SK-N-SH (cell line): ENCODE measurements around the gene SND1. TPM values are rescaled to one million over a fixed set of nuclear protein-coding genes. Genes with fewer than 3 reads are reported as not detected.

Experiments
- CTCF ChIA-PET: fragments of 300-600, 350-600 bp; formaldehyde crosslinking; extraction: SDS; loops from one replicate; lab custom pipeline; 2021; lab: Yijun Ruan, JAX
- POLR2A ChIA-PET: fragments of 350-600 bp; sonication (Branson Sonifier 250); formaldehyde crosslinking; extraction: SDS; loops from one replicate; lab custom pipeline; 2020; ENCODE audit warnings: antibody characterized with exemption, inconsistent platforms; lab: Yijun Ruan, JAX
- DNase-seq: peaks from one replicate; pipeline ENCODE4 v3.0.0; 2012
- H2AFZ ChIP-seq: fragments of 200-600 bp; sonication (generic); 2 replicates; pipeline ENCODE4 v1.8.1; 2016; ENCODE audit warnings: antibody characterized with exemption, mild to moderate bottlenecking, low read depth
- H3F3A ChIP-seq: fragments of 200-600 bp; sonication (generic); replicated peaks from 2 replicates; pipeline ENCODE3; 2016; ENCODE audit warnings: antibody characterized with exemption, mild to moderate bottlenecking; ENCODE audit not compliant: insufficient read depth
- H3K27ac ChIP-seq, 2 experiments: fragments of 200-500 bp in 1 of 2; fragments of 200-600 bp in 1 of 2; sonication (Bioruptor generic) in 1 of 2; sonication (generic), shearing (Covaris generic) in 1 of 2; 2 replicates each; pipeline versions ENCODE4 v1.5.1 to v1.6.1; 2014 to 2016; ENCODE audit warnings: low read depth in 2 of 2, inconsistent platforms in 1 of 2, low read length in 1 of 2, mild to moderate bottlenecking in 1 of 2, mixed read lengths in 1 of 2
- H3K27me3 ChIP-seq: fragments of 200-600 bp; sonication (generic), shearing (Covaris generic); 2 replicates; pipeline ENCODE4 v1.6.1; 2016; ENCODE audit warnings: mixed run types; ENCODE audit not compliant: insufficient read depth
- H3K36me3 ChIP-seq, 2 experiments: fragments of 200-500 bp in 1 of 2; fragments of 200-600 bp in 1 of 2; sonication (Bioruptor generic) in 1 of 2; sonication (generic) in 1 of 2; replicated peaks in 1 of 2; 2 replicates each; pipeline versions ENCODE3 to v1.5.1; 2014 to 2016; ENCODE audit warnings: low read length in 1 of 2, mild to moderate bottlenecking in 1 of 2; ENCODE audit not compliant: insufficient read depth in 2 of 2, control insufficient read depth in 1 of 2
- H3K4me1 ChIP-seq, 2 experiments: fragments of 200-500 bp in 1 of 2; fragments of 200-600 bp in 1 of 2; sonication (Bioruptor generic) in 1 of 2; sonication (generic), shearing (Covaris generic) in 1 of 2; 2 replicates each; pipeline versions ENCODE4 v1.5.1 to v1.6.1; 2014 to 2016; ENCODE audit warnings: low read depth in 1 of 2, low read length in 1 of 2, mixed run types in 1 of 2; ENCODE audit not compliant: insufficient read depth in 2 of 2, control insufficient read depth in 1 of 2
- H3K4me2 ChIP-seq: fragments of 200-600 bp; sonication (generic), shearing (Covaris generic); 2 replicates; pipeline ENCODE4 v1.6.1; 2017; ENCODE audit warnings: mixed run types
- H3K4me3 ChIP-seq, 2 experiments: fragments of 200-500 bp in 1 of 2; fragments of 200-600 bp in 1 of 2; sonication (Bioruptor generic) in 1 of 2; sonication (generic), shearing (Covaris generic) in 1 of 2; 2 replicates each; pipeline versions ENCODE4 v1.5.1 to v1.8.1; 2014 to 2016; ENCODE audit warnings: low read depth in 2 of 2, inconsistent platforms in 1 of 2, low read length in 1 of 2, mild to moderate bottlenecking in 1 of 2, mixed read lengths in 1 of 2, moderate library complexity in 1 of 2
- H3K79me2 ChIP-seq: fragments of 200-600 bp; sonication (generic); 2 replicates; pipeline ENCODE4 v1.8.1; 2017; ENCODE audit warnings: mild to moderate bottlenecking; ENCODE audit not compliant: insufficient read depth
- H3K9ac ChIP-seq: fragments of 200-600 bp; sonication (generic); 2 replicates; pipeline ENCODE4 v1.6.1; 2017; ENCODE audit warnings: mixed run types
- H3K9me2 ChIP-seq: fragments of 200-600 bp; sonication (generic); 2 replicates; pipeline ENCODE4 v1.6.1; 2017; ENCODE audit warnings: mixed run types
- H3K9me3 ChIP-seq: fragments of 200-600 bp; sonication (generic); 2 replicates; pipeline ENCODE4 v1.6.1; 2017; ENCODE audit warnings: mixed run types, mild to moderate bottlenecking, moderate library complexity
- H4K20me1 ChIP-seq: fragments of 200-600 bp; sonication (generic); 2 replicates; pipeline ENCODE4 v1.6.1; 2017; ENCODE audit warnings: mild to moderate bottlenecking, mixed run types; ENCODE audit not compliant: insufficient read depth
- EZH2phosphoT487 ChIP-seq: fragments of 200-600 bp; sonication (generic); IDR thresholded peaks from 2 replicates; pipeline ENCODE4 v1.6.1; 2017; ENCODE audit warnings: low read depth, mixed run types, mild to moderate bottlenecking, antibody characterized with exemption, moderate library complexity, borderline replicate concordance
- GATA2 ChIP-seq: sonication (generic); formaldehyde crosslinking; IDR thresholded peaks from 2 replicates; pipeline ENCODE4 v1.5.0; 2020; ENCODE audit warnings: mild to moderate bottlenecking, missing genetic modification reagents
- JUND ChIP-seq: IDR thresholded peaks from 2 replicates; pipeline ENCODE4 v1.4.0; 2012
- MEF2A ChIP-seq: IDR thresholded peaks from 2 replicates; pipeline ENCODE4 v1.4.0; 2012; ENCODE audit warnings: low read depth, borderline replicate concordance
- NFIC ChIP-seq: IDR thresholded peaks from 2 replicates; pipeline ENCODE4 v1.4.0; 2012; ENCODE audit warnings: borderline replicate concordance
- POLR2AphosphoS5 ChIP-seq: IDR thresholded peaks from 2 replicates; pipeline ENCODE4 v1.6.1; 2012; ENCODE audit warnings: low read depth, low read length
- RFX5 ChIP-seq: IDR thresholded peaks from 2 replicates; pipeline ENCODE4 v1.6.1; 2012; ENCODE audit warnings: mild to moderate bottlenecking, improper control_type of control experiment, low read length
- SMC3 ChIP-seq: IDR thresholded peaks from 2 replicates; pipeline ENCODE4 v1.6.1; 2012; ENCODE audit warnings: low read depth, low read length, improper control_type of control experiment
- TAF1 ChIP-seq: IDR thresholded peaks from 2 replicates; pipeline ENCODE4 v1.6.1; 2012; ENCODE audit warnings: low read depth, mild to moderate bottlenecking, low read length, moderate library complexity, borderline replicate concordance
- TCF12 ChIP-seq: IDR thresholded peaks from 2 replicates; pipeline ENCODE4 v1.4.0; 2012
- YY1 ChIP-seq: IDR thresholded peaks from 2 replicates; pipeline ENCODE4 v1.4.0; 2012; ENCODE audit warnings: low read depth, mild to moderate bottlenecking
- WGBS: methylation state at CpG from one replicate; pipeline ENCODE4 v1.1.6; 2017; ENCODE audit warnings: low lambda C conversion rate; 5-methylcytosine and 5-hydroxymethylcytosine counted together
- polyA plus RNA-seq, 3 experiments: library from polyadenylated mRNA; depleted of rRNA; stranded (reverse); fragments of >200 nt; gene quantifications; 2 replicates each; pipeline ENCODE4 v1.2.3, GENCODE V29; 2012
- TF ChIP-seq, protein P1 (sequence below): fragments of 150-350 bp; IDR thresholded peaks from 2 replicates; pipeline ENCODE4 v1.6.1; 2017; ENCODE audit warnings: antibody characterized with exemption, low read length, low read depth, borderline replicate concordance
- TF ChIP-seq, protein P2 (sequence below): IDR thresholded peaks from 2 replicates; pipeline ENCODE4; 2012
- TF ChIP-seq, protein P3 (sequence below): fragments of 200-600 bp; sonication (generic); IDR thresholded peaks from 2 replicates; pipeline ENCODE4 v1.6.1; 2017; ENCODE audit warnings: antibody characterized with exemption, mild to moderate bottlenecking, moderate library complexity
- TF ChIP-seq, protein P4 (sequence below): IDR thresholded peaks from 2 replicates; pipeline ENCODE4 v1.4.0; 2012; ENCODE audit warnings: low read depth
- TF ChIP-seq, protein P5 (sequence below): fragments of 150-350 bp; IDR thresholded peaks from 2 replicates; pipeline ENCODE4 v1.6.1; 2016; ENCODE audit warnings: mild to moderate bottlenecking, low read depth, low read length

The SND1 gene
- polyA plus RNA-seq, 1 of the 3 experiments (the other 2 are of a cell fraction) = 165 TPM

DNA sequence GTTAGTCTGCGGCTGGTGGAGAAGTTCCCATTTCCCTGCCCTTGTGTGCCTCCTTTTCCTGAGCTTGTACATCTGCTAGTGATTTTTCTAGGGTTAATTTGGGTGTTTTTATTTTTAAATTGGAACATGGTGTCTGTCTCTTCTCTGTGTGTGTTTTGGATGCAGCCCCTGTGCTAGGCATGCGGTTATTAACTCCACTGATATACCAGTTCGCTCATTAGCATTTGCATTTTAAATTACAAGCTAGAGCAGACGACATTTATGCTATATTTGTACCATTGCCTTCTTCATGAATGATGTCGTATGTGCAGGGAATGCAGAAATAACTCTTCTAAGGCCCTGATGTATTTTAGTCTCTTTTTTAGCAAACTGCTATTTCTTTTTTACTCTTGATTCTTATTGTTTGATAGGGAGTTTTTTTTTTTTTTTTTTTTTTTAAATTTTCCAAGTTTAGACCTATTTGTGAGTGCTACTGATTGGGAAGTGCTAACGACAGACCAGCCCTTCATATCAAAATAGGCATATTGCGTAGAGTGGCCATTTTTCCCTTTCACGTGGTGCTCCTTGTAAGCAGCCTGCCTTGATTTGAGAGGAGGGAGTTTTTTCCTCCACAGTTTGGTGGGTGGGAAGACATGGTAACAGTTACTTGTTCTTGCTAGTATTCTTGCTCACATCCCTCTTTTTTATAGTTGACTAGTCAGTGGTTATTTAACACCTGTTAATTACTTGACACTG, 289.6 kb downstream of the SND1 start (continued):
- TF ChIP-seq, protein P1, sequence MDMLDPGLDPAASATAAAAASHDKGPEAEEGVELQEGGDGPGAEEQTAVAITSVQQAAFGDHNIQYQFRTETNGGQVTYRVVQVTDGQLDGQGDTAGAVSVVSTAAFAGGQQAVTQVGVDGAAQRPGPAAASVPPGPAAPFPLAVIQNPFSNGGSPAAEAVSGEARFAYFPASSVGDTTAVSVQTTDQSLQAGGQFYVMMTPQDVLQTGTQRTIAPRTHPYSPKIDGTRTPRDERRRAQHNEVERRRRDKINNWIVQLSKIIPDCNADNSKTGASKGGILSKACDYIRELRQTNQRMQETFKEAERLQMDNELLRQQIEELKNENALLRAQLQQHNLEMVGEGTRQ = no peak
- no peak for TF ChIP-seq TAF1
- TF ChIP-seq, all 33 proteins: peak for 0

DNA sequence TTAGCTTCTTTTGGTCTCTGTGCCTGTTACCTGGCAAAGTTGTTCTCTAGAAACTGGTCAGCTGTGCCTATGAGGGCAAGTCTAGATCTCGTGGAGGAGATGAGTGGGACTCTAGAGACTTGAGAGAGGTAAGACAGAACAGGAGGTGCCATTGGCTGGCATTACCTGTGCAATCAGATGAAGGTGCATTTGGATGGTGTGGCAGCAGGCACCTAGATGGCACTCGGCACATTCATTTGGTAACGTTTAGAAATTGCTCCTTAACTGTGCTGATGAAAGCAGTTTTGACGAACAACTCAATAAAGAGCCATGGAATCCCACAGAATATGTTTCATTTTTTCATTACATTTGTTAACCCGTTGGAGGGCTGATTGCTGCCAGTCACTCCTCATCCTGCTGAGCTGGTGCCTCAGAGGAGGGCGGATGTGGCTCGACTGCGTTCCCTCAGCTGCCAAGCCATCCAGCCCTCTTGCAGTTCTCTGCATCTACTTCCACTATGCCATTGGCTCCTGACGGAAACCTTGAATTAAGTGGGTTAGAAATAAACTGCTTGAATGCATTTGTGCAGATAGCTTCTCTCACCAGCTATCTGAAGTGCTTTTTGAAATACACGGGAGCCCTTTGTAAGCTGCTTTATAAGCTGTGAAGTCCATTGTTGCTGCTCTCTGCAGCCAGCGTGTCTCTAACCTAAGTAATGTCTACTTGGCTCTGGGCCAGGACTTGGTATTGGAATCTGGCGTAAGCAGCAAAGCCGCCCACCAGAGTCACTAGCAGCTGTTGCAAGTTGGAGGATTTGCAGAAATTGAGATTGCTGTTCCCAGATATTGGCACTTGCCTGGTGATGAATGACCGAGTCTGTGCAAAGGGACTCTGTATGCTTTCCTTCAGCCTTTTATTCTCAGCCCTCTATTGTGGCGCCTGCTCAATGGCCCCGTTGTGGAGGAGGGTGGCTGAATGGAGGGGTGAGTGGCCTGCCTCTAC, 291.8 kb downstream of the SND1 start:
- WGBS = 94% methylated on average over 16 of the region's 16 CpGs
- Histone ChIP-seq H3K9ac (no peak overlapping the region), H3K9me2 (no peaks in the 10 kb centered on the region), H3K4me1 (peaks cover 29 to 36% of the 10 kb centered on the region in 2 experiments), H2AFZ (no peak overlapping the region), H3K79me2 (peaks cover 49% of the 10 kb centered on the region; the same call in 1 of the 2 replicates), H3K27me3 (no peaks in the 10 kb centered on the region), H4K20me1 (peaks cover 7% of the 10 kb centered on the region; the same call in 1 of the 2 replicates), H3K4me2 (no peak overlapping the region), H3K9me3 (no peaks in the 10 kb centered on the region), H3F3A (peaks cover 27% of the 10 kb centered on the region), H3K27ac (no peak overlapping the region), H3K4me3 (no peak overlapping the region), H3K36me3 (peaks cover 20 to 21% of the 10 kb centered on the region in 2 experiments)
- DNase-seq = peak; percentile 22
- TF ChIP-seq YY1 (no peak), TAF1 (no peak), NFIC (peak; percentile 48), JUND (no peak)
- ChIA-PET CTCF (interaction anchor here (1.1 to 2.0 kb wide), 4 partner anchors 14 to 264 kb away, joined by 3 to 6 read pairs (median 3); no protein-coding TSS in a partner anchor), POLR2A (no interaction called here)

DNA sequence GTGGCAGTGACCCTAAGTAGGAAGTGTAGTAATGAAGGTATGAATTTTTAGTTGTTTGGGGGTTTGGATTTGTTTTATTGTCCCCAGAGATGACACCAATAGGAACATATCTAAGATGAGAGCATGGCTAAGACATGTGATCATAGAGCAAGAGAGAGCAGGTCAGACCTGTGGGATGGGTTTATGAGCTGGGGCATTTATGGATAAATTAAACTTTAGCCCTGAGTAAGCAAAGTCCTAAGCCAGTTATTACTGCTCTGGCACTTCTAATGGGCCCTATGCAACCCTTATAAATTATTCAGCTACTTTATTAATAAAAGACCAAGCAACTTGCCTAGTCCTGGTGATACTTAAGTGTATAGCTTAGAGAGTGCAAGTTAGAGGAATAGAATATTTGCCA, 294.1 kb downstream of the SND1 start:
- H3K4me3 ChIP-seq = no peak overlapping the region
- ChIA-PET CTCF (interaction anchor here (1.3 kb wide), 1 partner anchor 69 kb away, joined by 3 read pairs; no protein-coding TSS in a partner anchor), POLR2A (no interaction called here)
- peaks cover 38% of the 10 kb centered on the region; the same call in 1 of the 2 replicates for H3K79me2 ChIP-seq
- H3K9me3 ChIP-seq = no peaks in the 10 kb centered on the region
- peaks cover 7% of the 10 kb centered on the region; the same call in 1 of the 2 replicates for H4K20me1 ChIP-seq
- H3K27ac ChIP-seq = peak overlapping the region in 1 of 2 experiments; percentile 77; a peak in 2 of 4 replicates
- no peak for DNase-seq
- H3K9me2 ChIP-seq = no peaks in the 10 kb centered on the region
- H3K4me1 ChIP-seq = peaks cover 21 to 26% of the 10 kb centered on the region in 2 experiments
- H3K9ac ChIP-seq = no peak overlapping the region; the same call in 1 of the 2 replicates
- H2AFZ ChIP-seq = no peak overlapping the region
- H3K27me3 ChIP-seq = no peaks in the 10 kb centered on the region
- H3K4me2 ChIP-seq = peak overlapping the region; percentile 32; the same call in 1 of the 2 replicates
- H3F3A ChIP-seq = peaks cover 23% of the 10 kb centered on the region
- peaks cover 21% of the 10 kb centered on the region in 2 experiments for H3K36me3 ChIP-seq
- TF ChIP-seq, protein P1 = no peak
- no peak for TF ChIP-seq SMC3
- TF ChIP-seq EZH2phosphoT487 = no peak
- TF ChIP-seq, protein P2, sequence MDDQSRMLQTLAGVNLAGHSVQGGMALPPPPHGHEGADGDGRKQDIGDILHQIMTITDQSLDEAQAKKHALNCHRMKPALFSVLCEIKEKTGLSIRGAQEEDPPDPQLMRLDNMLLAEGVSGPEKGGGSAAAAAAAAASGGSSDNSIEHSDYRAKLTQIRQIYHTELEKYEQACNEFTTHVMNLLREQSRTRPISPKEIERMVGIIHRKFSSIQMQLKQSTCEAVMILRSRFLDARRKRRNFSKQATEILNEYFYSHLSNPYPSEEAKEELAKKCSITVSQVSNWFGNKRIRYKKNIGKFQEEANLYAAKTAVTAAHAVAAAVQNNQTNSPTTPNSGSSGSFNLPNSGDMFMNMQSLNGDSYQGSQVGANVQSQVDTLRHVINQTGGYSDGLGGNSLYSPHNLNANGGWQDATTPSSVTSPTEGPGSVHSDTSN = no peak
- TF ChIP-seq RFX5 = no peak
- TF ChIP-seq, protein P3, sequence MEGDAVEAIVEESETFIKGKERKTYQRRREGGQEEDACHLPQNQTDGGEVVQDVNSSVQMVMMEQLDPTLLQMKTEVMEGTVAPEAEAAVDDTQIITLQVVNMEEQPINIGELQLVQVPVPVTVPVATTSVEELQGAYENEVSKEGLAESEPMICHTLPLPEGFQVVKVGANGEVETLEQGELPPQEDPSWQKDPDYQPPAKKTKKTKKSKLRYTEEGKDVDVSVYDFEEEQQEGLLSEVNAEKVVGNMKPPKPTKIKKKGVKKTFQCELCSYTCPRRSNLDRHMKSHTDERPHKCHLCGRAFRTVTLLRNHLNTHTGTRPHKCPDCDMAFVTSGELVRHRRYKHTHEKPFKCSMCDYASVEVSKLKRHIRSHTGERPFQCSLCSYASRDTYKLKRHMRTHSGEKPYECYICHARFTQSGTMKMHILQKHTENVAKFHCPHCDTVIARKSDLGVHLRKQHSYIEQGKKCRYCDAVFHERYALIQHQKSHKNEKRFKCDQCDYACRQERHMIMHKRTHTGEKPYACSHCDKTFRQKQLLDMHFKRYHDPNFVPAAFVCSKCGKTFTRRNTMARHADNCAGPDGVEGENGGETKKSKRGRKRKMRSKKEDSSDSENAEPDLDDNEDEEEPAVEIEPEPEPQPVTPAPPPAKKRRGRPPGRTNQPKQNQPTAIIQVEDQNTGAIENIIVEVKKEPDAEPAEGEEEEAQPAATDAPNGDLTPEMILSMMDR = no peak
- TF ChIP-seq, protein P4, sequence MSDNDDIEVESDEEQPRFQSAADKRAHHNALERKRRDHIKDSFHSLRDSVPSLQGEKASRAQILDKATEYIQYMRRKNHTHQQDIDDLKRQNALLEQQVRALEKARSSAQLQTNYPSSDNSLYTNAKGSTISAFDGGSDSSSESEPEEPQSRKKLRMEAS = no peak
- TF ChIP-seq, protein P5, sequence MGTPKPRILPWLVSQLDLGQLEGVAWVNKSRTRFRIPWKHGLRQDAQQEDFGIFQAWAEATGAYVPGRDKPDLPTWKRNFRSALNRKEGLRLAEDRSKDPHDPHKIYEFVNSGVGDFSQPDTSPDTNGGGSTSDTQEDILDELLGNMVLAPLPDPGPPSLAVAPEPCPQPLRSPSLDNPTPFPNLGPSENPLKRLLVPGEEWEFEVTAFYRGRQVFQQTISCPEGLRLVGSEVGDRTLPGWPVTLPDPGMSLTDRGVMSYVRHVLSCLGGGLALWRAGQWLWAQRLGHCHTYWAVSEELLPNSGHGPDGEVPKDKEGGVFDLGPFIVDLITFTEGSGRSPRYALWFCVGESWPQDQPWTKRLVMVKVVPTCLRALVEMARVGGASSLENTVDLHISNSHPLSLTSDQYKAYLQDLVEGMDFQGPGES = no peak
- TF ChIP-seq GATA2 (CRISPR knock-in tag) = no peak
- TF ChIP-seq TCF12 = no peak
- TF ChIP-seq MEF2A = no peak
- no peak for TF ChIP-seq POLR2AphosphoS5
